RPMI8226 (cell line): ENCODE measurements around the gene SLC25A5.

ENCODE experiments used
- DNase-seq: peaks from one replicate; pipeline ENCODE4 v3.0.0-alpha.2; 2015

Gene SLC25A5

GRCh38 chrX:119512146-119512800 is 44.0 kb downstream of the SLC25A5 start:
- DNase-seq: peak; percentile 77

GRCh38 chrX:119516157-119516702 is 48.0 kb downstream of the SLC25A5 start:
- peak; percentile 65 for DNase-seq

GRCh38 chrX:119518371-119518770 is 50.1 kb downstream of the SLC25A5 start:
- no peak for DNase-seq
